Left forelimb (tissue), 1 donor: ENCODE results near the gene HES2.
"Not testable (repeated sequence)": the region's sequence is repeated elsewhere in the genome, so short reads cannot be mapped to it uniquely, and the experiment has no call there.

Experiments used
- DNase-seq: peaks from one replicate; pipeline ENCODE4 v3.0.0-alpha.2; 2018; ENCODE audit warnings: low spot score

The HES2 gene

GRCh38 chr1:6419804-6420453, at the start of gene HES2:
TSS of gene HES2 (minus strand) at chr1:6419919. CDS start at chr1:6419820, 99 bp downstream.
- DNase-seq, result no peak

DNA sequence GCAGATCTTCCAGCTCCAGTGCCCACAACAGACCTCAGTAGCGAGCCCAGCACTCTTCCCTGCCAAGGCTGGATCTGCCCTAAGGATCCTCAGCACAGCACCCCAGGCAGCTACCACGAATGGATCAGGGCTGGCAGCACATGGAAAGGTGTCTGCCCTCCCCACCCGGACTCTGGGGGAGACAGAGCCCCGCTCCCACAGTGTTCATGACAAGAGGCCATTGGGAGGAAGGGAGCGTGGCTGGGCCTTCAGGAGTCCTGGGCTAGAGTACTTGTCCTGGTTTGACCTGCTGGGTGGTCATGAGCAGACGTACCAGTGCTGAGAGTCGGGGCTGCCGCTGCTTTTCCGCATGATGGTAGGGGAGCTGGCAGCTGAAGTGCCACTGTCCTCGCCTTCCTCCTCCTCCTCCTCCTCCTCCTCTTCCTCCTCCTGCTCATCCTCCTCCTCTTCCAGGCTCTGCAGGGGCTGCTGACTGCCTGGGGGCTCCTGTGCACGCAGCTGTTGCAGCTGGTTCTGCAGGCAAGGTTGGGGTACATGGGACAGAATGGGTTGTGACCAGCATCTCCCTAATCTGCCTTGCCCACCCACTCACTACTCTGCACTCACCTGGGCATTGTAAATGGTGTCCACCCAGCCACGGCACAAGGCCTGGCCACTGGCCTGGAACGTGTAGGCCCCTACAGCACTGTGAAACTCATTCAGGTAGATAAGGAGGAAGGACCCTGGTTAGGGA, 49.2 kb upstream of the HES2 start:
- no peak for DNase-seq

DNA sequence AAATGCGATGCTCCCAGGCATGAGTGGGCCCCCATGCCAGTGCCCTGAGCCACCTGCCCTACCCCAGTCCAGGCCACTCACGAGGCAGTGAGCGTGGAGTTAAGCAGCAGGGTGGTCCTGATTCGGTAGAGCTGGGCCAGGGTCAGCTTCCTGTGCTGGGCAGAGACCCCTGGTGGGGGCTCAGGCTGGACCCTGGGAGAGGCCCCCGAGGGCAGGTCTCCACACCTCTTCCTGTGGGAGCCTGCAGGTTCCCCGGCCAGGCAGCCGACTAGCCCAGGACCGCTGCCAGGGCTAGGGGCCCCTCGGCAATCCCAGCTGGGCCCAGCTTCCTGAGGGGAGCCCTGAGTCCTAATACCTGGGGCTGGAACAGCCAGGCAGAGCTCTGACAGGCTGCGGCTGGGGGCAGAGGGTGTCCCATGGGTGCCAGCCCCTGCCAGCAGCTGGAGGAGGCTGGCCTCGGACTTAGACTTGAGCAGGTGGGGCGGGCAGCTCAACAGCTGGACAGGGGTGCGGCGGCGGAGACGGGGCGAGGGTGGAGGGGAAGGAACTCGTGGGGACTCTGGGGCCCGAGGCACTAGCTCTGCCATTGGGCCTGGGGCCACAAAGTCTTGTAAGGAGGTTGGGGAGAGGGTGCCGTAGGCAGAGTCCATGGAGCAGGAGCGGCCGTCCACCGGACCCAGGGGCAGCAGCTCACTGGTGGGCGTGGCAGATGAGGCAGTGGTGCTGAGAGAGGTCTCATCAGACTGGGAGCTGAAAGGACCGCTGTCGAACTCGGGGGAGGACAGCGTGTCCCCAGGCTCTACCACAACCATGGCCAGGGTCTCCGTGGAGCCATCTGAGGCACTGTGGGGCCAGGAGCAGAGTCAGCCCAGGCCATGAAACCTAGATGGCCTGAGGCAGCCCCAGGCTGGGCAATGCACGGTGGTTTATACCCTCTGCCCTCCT, 48.3 kb upstream of the HES2 start:
- DNase-seq, result no peak

DNA sequence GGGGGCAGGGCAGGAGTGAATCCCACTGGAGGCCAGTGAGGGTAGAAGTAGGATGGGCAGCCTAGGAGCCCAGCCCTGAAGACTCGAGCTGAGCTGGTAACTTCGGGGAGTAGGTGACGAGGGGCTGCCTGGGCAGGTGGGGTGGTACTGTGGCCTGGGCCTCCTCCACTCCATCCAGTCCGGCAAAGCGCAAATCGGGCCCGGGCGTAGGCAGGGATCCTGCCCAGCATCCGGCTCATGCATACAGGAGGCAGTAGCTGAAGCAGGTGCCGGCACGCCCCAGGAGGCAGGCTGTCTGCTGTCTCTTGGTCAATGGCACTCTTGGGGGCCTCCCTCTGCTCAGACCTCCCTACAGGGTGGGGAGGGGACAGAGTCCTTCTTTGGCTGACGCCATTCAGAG, 47.5 kb upstream of the HES2 start:
- DNase-seq, result no peak

- no peak for DNase-seq
Observed at GRCh38 chr1:6466751-6467150, 47.0 kb upstream of the HES2 start.

DNA sequence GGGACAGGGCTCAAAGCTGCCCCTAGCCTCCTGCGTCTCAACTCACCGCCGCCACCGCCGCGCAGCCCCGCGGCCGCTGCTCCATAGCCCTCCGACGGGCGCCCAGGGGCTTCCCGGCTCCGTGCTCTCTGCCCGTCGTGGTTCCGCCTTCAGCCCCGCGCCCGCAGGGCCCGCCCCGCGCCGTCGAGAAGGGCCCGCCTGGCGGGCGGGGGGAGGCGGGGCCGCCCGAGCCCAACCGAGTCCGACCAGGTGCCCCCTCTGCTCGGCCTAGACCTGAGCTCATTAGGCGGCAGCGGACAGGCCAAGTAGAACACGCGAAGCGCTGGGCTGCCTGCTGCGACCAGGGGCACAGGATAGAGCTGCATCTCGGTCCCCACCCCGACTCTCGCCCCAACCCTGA, 46.3 kb upstream of the HES2 start, which contains the start of gene TNFRSF25:
Gene TNFRSF25, minus strand, starts transcription at position 151 of the 400 bp plus-strand sequence. Its CDS starts 66 bp downstream, at position 85.
- DNase-seq, result no peak

GRCh38 chr1:6465461-6466005, 45.8 kb upstream of the HES2 start:
- no peak for DNase-seq

DNA sequence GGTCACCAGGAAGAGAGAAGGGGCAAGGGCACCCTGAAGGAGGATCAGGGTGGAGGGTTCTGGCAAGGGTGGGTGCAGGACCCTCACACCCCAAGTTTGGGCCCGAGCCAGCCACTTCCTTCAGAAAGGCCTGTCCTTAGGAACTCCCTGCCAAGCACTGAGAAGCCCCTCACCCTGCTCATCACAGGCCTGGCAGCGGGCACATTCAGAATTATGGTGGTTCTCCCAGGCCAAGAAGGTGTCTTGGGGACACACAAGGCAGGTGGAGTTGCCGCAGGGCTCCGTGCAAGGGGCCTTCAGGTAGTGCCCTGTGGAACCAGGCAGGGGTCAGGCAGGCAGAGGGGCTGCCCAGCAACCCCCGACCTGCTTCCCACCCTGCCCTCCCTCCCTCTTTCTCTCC, 45.2 kb upstream of the HES2 start:
- DNase-seq, result no peak

- no peak for DNase-seq
Observed at GRCh38 chr1:6464514-6464836, 44.8 kb upstream of the HES2 start.

GRCh38 chr1:6463120-6463412, 43.3 kb upstream of the HES2 start:
- no peak for DNase-seq

- no peak for DNase-seq
Observed at GRCh38 chr1:6462412-6463119, 42.8 kb upstream of the HES2 start.

- no peak for DNase-seq
Observed at GRCh38 chr1:6461538-6462411, 42.1 kb upstream of the HES2 start.

GRCh38 chr1:6461051-6461530, 41.4 kb upstream of the HES2 start:
- no peak for DNase-seq

- DNase-seq, result no peak
Observed at GRCh38 chr1:6460301-6461050, 40.8 kb upstream of the HES2 start.

DNA sequence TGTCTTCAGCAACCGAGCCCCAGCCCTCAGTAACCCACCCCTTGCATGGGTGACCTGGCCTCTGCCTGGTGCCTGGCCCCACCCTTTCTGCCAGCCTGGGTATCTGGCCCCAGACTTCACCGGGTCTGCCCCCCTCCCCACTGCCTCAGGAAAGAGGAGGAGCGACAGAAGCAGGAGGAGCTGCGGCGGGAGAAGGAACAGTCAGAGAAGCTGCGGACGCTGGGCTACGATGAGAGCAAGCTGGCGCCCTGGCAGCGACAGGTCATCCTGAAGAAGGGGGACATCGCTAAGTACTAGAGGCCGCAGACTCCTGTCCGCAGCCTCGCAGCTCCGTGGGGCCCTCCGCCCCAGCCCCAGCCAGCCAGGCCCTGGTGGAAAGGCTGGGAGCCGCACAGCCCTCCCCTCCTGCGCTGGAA, 40.1 kb upstream of the HES2 start:
- no peak for DNase-seq

GRCh38 chr1:6456800-6457466, 37.2 kb upstream of the HES2 start:
- no peak for DNase-seq

DNA sequence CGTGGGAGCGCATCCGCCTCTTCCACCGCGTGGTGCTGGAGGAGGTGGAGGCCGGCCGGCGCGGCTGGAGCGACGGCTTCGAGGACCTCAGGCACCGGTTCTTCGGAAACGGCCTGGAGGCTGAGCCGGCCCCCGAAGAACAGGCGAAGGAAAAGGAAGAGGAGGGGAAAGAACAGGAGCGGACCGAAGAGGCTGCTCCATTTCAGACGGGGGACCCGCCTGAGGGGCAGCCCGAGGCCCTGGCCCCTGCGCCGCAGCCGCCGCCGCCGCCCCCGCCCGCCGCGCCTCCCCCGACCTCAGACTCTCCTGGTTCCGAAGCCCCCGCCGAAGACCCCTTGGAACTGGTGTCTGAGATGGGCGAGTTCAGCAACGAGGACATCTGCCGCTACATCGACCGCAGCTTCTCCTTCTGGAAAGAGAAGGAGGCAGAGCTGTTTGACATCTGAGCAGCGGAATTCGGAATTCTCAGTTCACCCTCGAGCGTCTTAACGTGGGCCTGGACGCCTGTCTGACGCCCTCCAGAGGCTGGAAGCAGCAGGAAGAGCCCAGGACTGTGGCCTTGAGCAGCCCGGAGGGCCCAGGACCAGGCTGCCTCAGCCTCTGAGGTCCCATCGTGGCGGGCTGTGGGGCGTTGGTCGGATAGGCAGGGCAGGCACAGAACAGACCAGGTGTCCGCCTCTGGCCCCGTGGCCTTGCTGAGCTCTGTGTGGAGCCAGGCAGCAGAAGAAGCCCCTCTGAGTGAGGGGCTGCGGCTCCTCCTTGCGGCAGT, 36.2 kb upstream of the HES2 start:
- DNase-seq, result not testable (repeated sequence)

DNA sequence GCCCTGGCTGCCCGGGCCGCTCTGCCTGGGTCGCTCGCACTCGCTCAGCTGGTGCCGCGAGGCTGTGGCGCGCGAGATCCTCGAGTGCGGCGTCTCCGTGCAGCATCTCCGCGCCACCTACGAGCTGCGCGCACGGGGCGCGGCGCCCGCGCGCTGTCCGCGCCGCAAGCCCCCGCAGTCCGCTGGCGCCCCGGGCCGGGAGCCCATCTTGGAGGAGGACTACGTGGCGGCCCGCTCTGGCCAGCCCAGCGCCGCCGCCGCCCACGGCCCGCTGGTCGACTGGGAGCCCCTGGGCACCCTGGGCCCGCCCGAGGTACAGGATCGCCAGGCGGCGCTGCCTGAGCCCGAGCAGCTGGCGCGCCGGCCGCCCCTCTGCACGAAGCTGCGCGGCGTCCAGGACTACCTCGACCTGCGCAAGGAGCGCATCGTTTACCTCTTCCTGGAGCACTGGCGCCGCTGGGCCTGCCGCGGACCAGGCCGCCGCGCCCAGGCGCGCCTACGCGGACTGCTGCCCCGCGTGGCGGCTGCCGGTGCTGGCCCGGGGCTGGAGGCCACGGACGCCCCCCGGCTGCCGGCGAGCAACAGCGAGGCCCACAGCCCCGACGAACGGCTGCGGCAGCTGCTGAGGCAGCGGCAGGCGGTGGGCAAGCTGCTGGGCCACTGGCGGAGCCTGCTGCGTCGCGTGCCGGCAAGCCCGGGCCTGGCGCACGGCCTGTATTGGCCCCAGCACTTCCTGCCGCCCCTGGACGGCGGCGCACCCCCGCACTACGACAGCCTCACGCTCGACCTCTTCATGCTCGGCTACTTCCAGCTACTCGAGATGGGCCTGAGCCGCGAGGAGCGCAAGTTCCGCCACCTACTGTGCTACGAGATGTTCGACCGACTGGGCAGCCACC, 35.4 kb upstream of the HES2 start:
- no peak for DNase-seq
